Caco-2 (cell line): Measurements from ENCODE around the gene LRRC8E. TPM values are rescaled to one million over a fixed set of nuclear protein-coding genes. Genes with fewer than 3 reads are reported as not detected.

Experiments used
- BruUV-seq: library from RNA; stranded (reverse); fragments of 400-500 nt; replicated peaks from 2 replicates; lab custom pipeline; 2021; lab: Mats Ljungman, UMichigan
- CTCF ChIA-PET: fragments of 300-600 bp; sonication (Branson Sonifier 250); formaldehyde crosslinking; loops from one replicate; lab custom pipeline; 2022; ENCODE audit warnings: antibody characterized with exemption; lab: Charles Lee
- POLR2A ChIA-PET: fragments of 300-600 bp; sonication (Branson Sonifier 250); formaldehyde crosslinking; loops from one replicate; lab custom pipeline; 2022; ENCODE audit warnings: antibody characterized with exemption; lab: Charles Lee
- DNase-seq, 2 experiments: peaks; one replicate each; pipeline versions ENCODE4 v3.0.0 to v3.0.0-alpha.2; 2020 to 2022
- H3K27me3 ChIP-seq: replicated peaks from 2 replicates; pipeline ENCODE4 v1.6.0; 2011; ENCODE audit warnings: low read length; ENCODE audit not compliant: control insufficient read depth, insufficient read depth
- H3K36me3 ChIP-seq: 2 replicates; pipeline ENCODE4 v1.5.1; 2011; ENCODE audit warnings: low read length; ENCODE audit not compliant: control insufficient read depth, insufficient read depth
- H3K4me1 ChIP-seq: fragments of 250-450 bp; sonication (Bioruptor Pico); 2 replicates; pipeline ENCODE4 v1.5.1; 2020; ENCODE audit warnings: mild to moderate bottlenecking
- H3K4me3 ChIP-seq: 2 replicates; pipeline ENCODE4 v1.5.1; 2011; ENCODE audit warnings: low read depth, mild to moderate bottlenecking, control low read depth, low read length
- H3K9me3 ChIP-seq: fragments of 250-450 bp; sonication (Bioruptor Pico); 2 replicates; pipeline ENCODE4 v1.5.1; 2020; ENCODE audit warnings: mild to moderate bottlenecking, moderate library complexity
- H3K27ac Mint-ChIP-seq: one replicate; pipeline ENCODE4 v1.8.0; 2022; ENCODE audit warnings: mixed read lengths; ENCODE audit not compliant: unreplicated experiment
- H3K27me3 Mint-ChIP-seq: one replicate; pipeline ENCODE4 v1.8.0; 2022; ENCODE audit warnings: mixed read lengths; ENCODE audit not compliant: insufficient read depth, unreplicated experiment
- H3K36me3 Mint-ChIP-seq: one replicate; pipeline ENCODE4 v1.8.0; 2022; ENCODE audit warnings: mild to moderate bottlenecking, mixed read lengths; ENCODE audit not compliant: insufficient read depth, unreplicated experiment
- H3K4me1 Mint-ChIP-seq: one replicate; pipeline ENCODE4 v1.8.0; 2022; ENCODE audit warnings: low read depth, mixed read lengths; ENCODE audit not compliant: unreplicated experiment
- H3K4me3 Mint-ChIP-seq: one replicate; pipeline ENCODE4 v1.8.0; 2022; ENCODE audit warnings: mild to moderate bottlenecking, moderate library complexity, mixed read lengths; ENCODE audit not compliant: unreplicated experiment
- H3K9me3 Mint-ChIP-seq: one replicate; pipeline ENCODE4 v1.8.0; 2022; ENCODE audit warnings: mixed read lengths; ENCODE audit not compliant: unreplicated experiment
- CTCF ChIP-seq, 2 experiments: fragments of 200-600 bp in 1 of 2; IDR thresholded peaks; 1 replicate in 1 of 2; 2 replicates in 1 of 2; pipeline versions ENCODE4 v1.5.1 to v1.8.0; 2011 to 2022; ENCODE audit warnings: antibody characterized with exemption in 1 of 2, control low read depth in 1 of 2, inconsistent platforms in 1 of 2, low read depth in 1 of 2, low read length in 1 of 2, mild to moderate bottlenecking in 1 of 2, moderate library complexity in 1 of 2; ENCODE audit not compliant: insufficient read depth in 1 of 2, severe bottlenecking in 1 of 2, unreplicated experiment in 1 of 2
- intact Hi-C: fragments of 100-400 bp; cut with micrococcal nuclease; formaldehyde crosslinking; loops from one replicate; pipeline ENCODE4 v1.10.0; 2022; ENCODE audit not compliant: unreplicated experiment
- total RNA-seq: library from RNA; stranded (reverse); gene quantifications from 2 replicates; pipeline ENCODE4 v1.2.3, GENCODE V29; 2022

The LRRC8E gene
- total RNA-seq, 1 experiment from 2014 or later = 6.7 TPM

DNA sequence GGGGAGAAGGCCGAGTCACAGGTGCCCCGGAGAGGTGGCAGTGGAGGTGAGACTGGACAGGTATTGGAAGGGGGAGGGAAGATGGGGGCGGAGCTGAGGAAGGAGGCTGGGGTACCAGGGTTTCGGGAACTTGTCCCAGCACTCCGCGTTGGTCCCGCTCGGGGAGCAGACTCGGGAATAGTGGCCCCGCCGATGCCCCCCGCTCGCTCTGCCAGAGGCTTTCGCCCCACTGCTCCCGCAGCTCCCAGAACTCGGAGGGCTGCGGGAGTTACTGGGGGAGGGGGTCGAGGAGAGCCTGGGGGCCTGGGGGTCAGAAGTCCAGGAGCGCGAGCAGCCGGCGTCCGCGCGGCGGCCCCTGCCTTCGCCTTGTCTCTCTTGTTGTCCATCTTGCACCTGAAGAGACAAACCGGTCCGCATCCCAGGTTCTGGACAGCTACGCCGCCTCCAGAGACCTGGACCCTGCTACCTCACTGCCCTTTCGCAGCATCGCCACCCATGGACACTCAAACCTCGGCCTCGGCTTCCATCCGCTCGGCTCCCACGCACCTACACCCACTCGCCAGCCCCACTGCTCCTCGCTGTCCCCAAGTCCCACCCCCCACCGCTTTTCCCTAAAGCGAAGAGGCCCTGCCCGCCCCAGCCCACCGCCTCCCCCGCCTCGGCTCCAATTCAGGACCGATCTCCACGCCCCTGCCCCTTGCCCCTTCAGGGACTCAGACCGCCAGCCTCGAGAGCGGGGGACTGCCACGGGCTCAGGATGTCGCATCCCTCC is 14.8 kb upstream of the LRRC8E start:
- peaks cover 11% of the 10 kb centered on the region for H3K4me1 ChIP-seq

GRCh38 chr19:7874076-7874896 is 14.0 kb upstream of the LRRC8E start, which contains the start of gene PRR36:
TSS of gene PRR36 (minus strand) at chr19:7874390. CDS start at chr19:7873689, 701 bp downstream.
- peak within 1 kb of the TSS; percentile 59 for H3K4me3 ChIP-seq
- POLR2A ChIA-PET = no interaction called here
- H3K27ac Mint-ChIP-seq = no peak within 1 kb of the TSS
- no peaks in the 10 kb centered on the region for H3K27me3 ChIP-seq
- peak within 1 kb of the TSS; percentile 74 for H3K4me3 Mint-ChIP-seq
- H3K27me3 Mint-ChIP-seq = no peaks in the 10 kb centered on the region
- TF ChIP-seq CTCF (IDR thresholded peaks at IDR 0.05; ENCODE audit: insufficient read depth in 1 of 2, low read depth in 1 of 2, low read length in 1 of 2, severe bottlenecking in 1 of 2, unreplicated experiment in 1 of 2) = no peak
- CTCF ChIA-PET = no interaction called here
- H3K4me1 ChIP-seq = peaks cover 11% of the 10 kb centered on the region
- peaks cover 13% of the 10 kb centered on the region for H3K36me3 Mint-ChIP-seq
- no peaks in the 10 kb centered on the region for H3K9me3 Mint-ChIP-seq
- no peaks in the 10 kb centered on the region for H3K9me3 ChIP-seq
- H3K36me3 ChIP-seq = no peaks in the 10 kb centered on the region
- H3K4me1 Mint-ChIP-seq = peaks cover 9% of the 10 kb centered on the region
- intact Hi-C loops = no loop called here
- no TSS peak for BruUV-seq
- peak; percentile 69 to 75 for DNase-seq

More for the DNA sequence above, 14.8 kb upstream of the LRRC8E start:
- Histone ChIP-seq H3K27me3 (no peaks in the 10 kb centered on the region), H3K4me3 (peak overlapping the region; percentile 59), H3K36me3 (no peaks in the 10 kb centered on the region), H3K9me3 (no peaks in the 10 kb centered on the region)
- DNase-seq = no peak
- ChIA-PET CTCF (no interaction called here), POLR2A (no interaction called here)
- BruUV-seq = no TSS peak
- Mint-ChIP-seq H3K27ac (no peak overlapping the region), H3K4me1 (peaks cover 9% of the 10 kb centered on the region), H3K36me3 (peaks cover 13% of the 10 kb centered on the region), H3K27me3 (no peaks in the 10 kb centered on the region), H3K9me3 (no peaks in the 10 kb centered on the region), H3K4me3 (peak overlapping the region; percentile 74)
- intact Hi-C loops = no loop called here
- TF ChIP-seq CTCF (IDR thresholded peaks at IDR 0.05; ENCODE audit: insufficient read depth in 1 of 2, low read depth in 1 of 2, low read length in 1 of 2, severe bottlenecking in 1 of 2, unreplicated experiment in 1 of 2) = no peak

- Histone ChIP-seq H3K9me3 (no peaks in the 10 kb centered on the region), H3K27me3 (no peaks in the 10 kb centered on the region), H3K36me3 (no peaks in the 10 kb centered on the region), H3K4me1 (peaks cover 11% of the 10 kb centered on the region), H3K4me3 (peak overlapping the region; percentile 0; the same call in 1 of the 2 replicates)
- Mint-ChIP-seq H3K27me3 (no peaks in the 10 kb centered on the region), H3K9me3 (no peaks in the 10 kb centered on the region), H3K4me3 (peak overlapping the region; percentile 74), H3K27ac (no peak overlapping the region), H3K36me3 (peaks cover 13% of the 10 kb centered on the region), H3K4me1 (peaks cover 9% of the 10 kb centered on the region)
- no peak for DNase-seq
- ChIA-PET POLR2A (no interaction called here), CTCF (no interaction called here)
- no peak for TF ChIP-seq CTCF (IDR thresholded peaks at IDR 0.05; ENCODE audit: insufficient read depth in 1 of 2, low read depth in 1 of 2, low read length in 1 of 2, severe bottlenecking in 1 of 2, unreplicated experiment in 1 of 2)
- BruUV-seq = no TSS peak
- intact Hi-C loops = no loop called here
Measured at GRCh38 chr19:7874897-7875273, 13.4 kb upstream of the LRRC8E start.
